ENCODE results near the gene RIT2.
"Not testable (repeated sequence)": the region's sequence is repeated elsewhere in the genome, so short reads cannot be mapped to it uniquely, and the experiment has no call there.

The RIT2 gene

DNA sequence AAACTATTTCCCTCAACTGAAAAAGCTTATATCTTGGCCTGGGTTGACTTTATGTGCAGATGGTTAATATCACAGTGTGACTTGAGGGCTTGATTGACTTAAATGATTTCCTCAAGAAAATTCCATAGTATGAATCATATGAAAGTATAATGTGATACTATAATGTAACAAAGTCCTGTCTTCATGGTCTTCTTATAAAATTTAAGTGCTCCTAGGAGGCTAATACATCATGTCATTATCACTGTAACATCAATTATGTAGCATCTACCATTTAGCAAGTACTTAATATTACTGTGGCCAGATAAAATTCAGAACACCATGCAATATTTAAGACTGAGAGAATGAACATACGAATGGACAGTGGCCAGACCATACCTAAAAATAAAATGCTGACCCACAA is 276.1 kb downstream of the RIT2 start:
- FAIRE-seq (no peak), DNase-seq (ENCODE audit: low spot score) (no peak)

- FAIRE-seq (no peak), DNase-seq (ENCODE audit: low spot score) (no peak)
These were observed 276.8 kb downstream of the RIT2 start for GRCh38 chr18:42838546-42839145.

GRCh38 chr18:42830936-42831335 is 284.5 kb downstream of the RIT2 start:
- DNase-seq (ENCODE audit: low spot score) (no peak), FAIRE-seq (no peak)

DNA sequence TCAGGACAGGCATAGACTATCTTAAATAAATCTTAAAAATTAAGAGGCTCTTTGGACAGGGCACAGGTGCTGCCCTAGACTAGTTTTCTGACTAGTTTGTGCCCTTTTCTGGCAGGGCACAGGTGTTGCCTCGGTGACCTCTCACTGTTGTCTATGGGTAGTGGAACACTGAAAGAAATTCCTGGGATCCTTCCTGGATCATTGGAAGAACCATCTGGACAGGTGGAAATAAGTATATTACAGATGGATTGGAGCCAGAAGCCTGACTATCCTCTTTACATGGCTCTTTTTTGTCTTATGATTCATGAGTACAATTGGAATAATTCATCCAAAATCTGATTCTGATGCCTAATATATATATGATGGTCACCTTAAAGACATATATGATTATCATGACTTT is 286.6 kb downstream of the RIT2 start:
- no peak for DNase-seq (ENCODE audit: low spot score)
- FAIRE-seq: no peak

- no peak for DNase-seq (ENCODE audit: low spot score)
- FAIRE-seq: no peak
These were observed 291.3 kb downstream of the RIT2 start for GRCh38 chr18:42824178-42824577.

GRCh38 chr18:42822711-42823110 is 292.8 kb downstream of the RIT2 start:
- DNase-seq (ENCODE audit: low spot score): no peak
- FAIRE-seq: no peak

GRCh38 chr18:42821492-42821891 is 294.0 kb downstream of the RIT2 start:
- FAIRE-seq: no peak
- no peak for DNase-seq (ENCODE audit: low spot score)

- DNase-seq (ENCODE audit: low spot score): no peak
- no peak for FAIRE-seq
These were observed 300.9 kb downstream of the RIT2 start for GRCh38 chr18:42814618-42815017.

DNA sequence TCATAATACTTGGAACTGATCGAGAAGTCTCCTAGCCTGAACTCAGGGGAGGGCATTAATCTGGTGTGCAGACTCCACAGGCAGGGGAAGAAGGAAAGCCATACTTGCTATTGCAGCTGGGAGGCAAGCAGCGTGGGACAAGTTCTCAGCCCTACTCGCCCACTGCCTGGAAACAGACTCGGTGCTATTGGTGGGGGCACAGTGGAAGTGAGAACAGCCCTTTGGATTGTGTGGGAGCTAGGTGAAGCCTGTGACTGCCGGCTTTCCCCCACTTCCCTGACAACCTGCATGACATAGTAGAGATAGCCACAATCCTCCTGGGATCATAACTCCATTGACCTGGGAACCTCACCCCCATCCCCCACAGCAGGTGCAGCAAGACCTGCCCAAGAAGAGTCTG is 301.3 kb downstream of the RIT2 start:
- DNase-seq (ENCODE audit: low spot score): no peak
- FAIRE-seq: no peak

GRCh38 chr18:42813570-42813969 is 301.9 kb downstream of the RIT2 start:
- no peak for FAIRE-seq

DNA sequence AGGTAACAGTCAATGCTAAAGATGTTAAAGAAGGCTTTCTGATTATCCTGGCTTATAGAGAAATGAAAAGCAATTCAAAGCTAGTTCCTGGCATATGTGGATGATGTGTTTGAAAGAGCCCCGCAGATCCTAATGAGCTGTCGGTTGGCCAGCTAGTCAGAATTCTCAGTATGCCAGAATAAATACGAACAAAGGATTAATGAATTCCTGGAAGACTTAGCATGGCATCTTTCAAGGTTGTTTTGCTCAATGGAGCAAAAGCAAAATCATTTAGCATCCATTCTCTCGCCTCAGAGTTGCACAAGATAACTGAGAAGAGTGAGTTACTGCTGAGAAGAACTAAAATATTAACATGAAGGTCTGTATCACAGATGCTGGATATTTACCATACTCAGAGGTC is 307.6 kb downstream of the RIT2 start:
- DNase-seq (ENCODE audit: low spot score) (no peak), FAIRE-seq (no peak)

More at GRCh38 chr18:42813570-42813969, 301.9 kb downstream of the RIT2 start:
- no peak for DNase-seq (ENCODE audit: low spot score)

- no peak for DNase-seq (ENCODE audit: low spot score)
These were observed 313.8 kb downstream of the RIT2 start for GRCh38 chr18:42801706-42802105.

GRCh38 chr18:42798606-42799170 is 316.8 kb downstream of the RIT2 start:
- DNase-seq (ENCODE audit: low spot score): no peak
- no peak for FAIRE-seq

More at GRCh38 chr18:42801706-42802105, 313.8 kb downstream of the RIT2 start:
- no peak for FAIRE-seq

DNA sequence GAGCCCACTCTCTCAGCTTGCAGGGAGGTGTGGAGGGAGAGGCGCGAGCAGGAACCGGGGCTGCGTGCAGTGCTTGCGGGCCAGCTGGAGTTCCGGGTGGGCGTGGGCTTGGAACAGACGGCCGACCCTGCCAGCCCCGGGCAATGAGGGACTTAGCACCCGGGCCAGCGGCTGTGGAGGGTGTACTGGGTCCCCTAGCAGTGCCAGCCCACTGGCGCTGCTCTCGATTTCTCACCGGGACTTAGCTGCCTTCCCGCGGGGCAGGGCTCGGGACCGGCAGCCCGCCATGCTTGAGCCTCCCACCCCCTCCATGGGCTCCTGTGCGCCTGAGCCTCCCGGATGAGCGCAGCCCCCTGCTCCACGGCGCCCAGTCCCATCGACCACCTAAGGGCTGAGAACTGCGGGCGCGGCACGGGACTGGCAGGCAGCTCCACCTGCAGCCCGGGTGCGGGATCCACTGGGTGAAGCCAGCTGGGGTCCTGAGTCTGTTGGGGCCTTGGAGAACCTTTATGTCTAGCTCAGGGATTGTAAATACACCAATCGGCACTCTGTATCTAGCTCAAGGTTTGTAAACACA is 320.2 kb downstream of the RIT2 start:
- not testable (repeated sequence) for FAIRE-seq; DNase-seq (ENCODE audit: low spot score)

DNA sequence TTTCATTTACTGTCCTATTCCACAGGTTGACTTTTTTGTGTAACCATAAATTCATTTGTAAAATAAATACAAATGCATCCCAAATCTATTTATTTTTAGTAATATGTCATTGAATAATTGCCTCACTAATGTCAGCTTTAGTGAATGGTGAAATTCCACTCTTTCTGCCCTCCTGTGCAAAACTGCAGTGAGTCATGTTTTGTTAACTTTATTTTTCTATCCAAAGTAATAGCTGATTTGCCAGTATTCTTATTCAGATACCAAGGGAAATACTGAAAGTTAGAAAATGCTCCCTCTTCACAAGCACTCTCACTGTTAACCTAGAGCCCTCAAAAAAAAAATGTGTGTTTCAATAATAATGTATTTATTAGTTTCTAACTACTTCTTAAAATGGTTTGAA is 322.8 kb downstream of the RIT2 start:
- no peak for DNase-seq (ENCODE audit: low spot score)
- FAIRE-seq: no peak

- FAIRE-seq: no peak
- no peak for DNase-seq (ENCODE audit: low spot score)
These were observed 330.9 kb downstream of the RIT2 start for GRCh38 chr18:42784632-42785031.

DNA sequence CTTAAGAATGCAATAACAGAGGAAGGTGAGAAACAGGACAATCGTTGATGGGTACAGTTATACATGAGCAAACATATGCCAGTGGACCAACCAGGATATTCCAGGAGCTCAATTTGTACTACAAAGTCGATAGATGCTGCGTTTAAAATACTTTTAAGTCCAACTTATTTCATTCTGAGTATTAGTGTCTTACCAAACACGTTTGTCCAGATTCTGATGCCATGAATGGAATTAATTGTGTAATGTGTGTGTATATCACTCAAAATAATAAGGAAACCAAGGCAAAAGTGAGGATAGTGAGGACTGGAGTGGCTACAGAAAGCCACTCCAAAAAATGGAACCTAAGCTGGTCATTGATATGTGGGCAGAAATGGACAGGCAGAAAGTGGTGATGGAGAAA is 332.6 kb downstream of the RIT2 start:
- FAIRE-seq (no peak), DNase-seq (ENCODE audit: low spot score) (no peak)

- no peak for DNase-seq (ENCODE audit: low spot score)
- FAIRE-seq: no peak
These were observed 334.1 kb downstream of the RIT2 start for GRCh38 chr18:42781298-42781815.

GRCh38 chr18:42780171-42780570 is 335.3 kb downstream of the RIT2 start:
- DNase-seq (ENCODE audit: low spot score) (no peak), FAIRE-seq (no peak)

GRCh38 chr18:42778445-42779042 is 336.9 kb downstream of the RIT2 start:
- FAIRE-seq: no peak
- DNase-seq (ENCODE audit: low spot score): no peak

DNA sequence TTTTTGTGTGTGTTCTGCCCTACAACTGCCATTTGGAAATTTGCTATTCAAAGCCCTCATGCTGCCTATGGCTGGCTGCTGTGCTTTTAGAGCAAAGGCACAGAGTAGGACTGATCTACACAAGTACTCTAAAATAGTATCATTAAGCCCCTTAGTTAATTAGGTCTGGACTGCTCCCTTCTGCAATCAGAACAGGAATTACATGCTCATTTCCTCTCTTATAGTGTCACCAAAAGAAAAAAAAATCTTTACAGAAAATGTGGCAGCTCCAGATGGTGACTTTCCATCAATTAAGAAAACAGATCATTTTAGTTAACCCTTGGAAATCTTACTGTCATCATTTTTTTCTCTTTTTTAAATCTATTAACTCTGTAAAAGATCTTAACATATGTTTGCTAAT is 337.5 kb downstream of the RIT2 start:
- DNase-seq (ENCODE audit: low spot score) (no peak), FAIRE-seq (no peak)

DNA sequence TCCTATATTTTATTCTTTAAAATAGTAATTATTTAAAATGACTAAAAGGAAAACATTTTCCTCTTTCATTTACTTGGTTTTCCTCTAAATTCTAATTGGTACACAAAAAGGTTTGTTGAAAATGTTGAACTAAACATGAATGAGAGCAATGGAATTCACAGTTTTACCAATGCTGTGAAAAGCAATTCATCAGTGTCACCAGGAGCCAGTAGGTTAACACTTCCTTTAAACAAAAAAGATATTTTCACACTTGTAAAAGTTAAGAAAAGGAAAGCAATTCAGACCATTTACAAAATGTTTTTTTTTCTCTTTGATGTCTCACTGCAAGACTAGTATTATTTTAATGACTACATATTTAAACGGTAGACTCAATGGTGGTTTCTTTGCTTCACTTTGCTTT is 341.6 kb downstream of the RIT2 start:
- FAIRE-seq: no peak
- DNase-seq (ENCODE audit: low spot score): no peak

DNA sequence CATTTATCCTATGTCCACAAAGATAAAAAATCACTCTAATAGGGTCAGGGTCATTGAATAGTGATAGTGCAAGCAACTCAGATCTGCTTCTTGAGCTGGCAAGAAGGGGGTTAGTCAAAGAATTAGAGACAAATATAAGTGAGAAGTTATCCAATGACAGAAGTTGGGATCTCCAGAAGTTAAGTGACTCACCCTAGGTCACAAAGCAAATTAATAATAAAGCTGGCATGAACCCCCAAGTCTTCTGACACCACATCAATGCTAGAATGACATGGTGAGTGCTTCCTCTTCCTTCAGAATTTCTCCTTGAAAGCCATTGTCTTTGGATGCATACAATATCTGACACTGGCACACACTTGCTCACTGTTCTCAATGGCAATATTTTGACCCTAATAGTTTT is 343.5 kb downstream of the RIT2 start:
- no peak for FAIRE-seq

More for the DNA sequence above, 343.5 kb downstream of the RIT2 start:
- DNase-seq (ENCODE audit: low spot score): no peak

Measured in urothelium cell line (cell line).